ENCODE measurements around the gene PRPF4.

DNA sequence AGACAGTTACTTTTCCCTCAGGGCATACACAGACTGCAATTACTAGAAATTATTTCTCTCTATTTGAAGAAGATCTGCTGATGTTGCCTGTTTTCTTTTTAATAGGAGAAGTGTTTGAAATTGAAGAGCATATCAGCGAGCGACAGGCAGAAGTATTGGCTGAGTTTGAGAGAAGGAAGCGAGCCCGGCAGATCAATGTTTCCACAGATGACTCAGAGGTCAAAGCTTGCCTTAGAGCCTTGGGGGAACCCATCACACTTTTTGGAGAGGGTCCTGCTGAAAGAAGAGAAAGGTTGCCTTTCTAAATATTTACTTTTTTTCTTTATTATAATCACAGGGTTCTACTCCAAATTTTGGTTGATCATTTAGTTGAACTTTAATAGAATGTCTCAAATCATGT, 3.4 kb downstream of the PRPF4 start:
- TF ChIP-seq, protein P1, sequence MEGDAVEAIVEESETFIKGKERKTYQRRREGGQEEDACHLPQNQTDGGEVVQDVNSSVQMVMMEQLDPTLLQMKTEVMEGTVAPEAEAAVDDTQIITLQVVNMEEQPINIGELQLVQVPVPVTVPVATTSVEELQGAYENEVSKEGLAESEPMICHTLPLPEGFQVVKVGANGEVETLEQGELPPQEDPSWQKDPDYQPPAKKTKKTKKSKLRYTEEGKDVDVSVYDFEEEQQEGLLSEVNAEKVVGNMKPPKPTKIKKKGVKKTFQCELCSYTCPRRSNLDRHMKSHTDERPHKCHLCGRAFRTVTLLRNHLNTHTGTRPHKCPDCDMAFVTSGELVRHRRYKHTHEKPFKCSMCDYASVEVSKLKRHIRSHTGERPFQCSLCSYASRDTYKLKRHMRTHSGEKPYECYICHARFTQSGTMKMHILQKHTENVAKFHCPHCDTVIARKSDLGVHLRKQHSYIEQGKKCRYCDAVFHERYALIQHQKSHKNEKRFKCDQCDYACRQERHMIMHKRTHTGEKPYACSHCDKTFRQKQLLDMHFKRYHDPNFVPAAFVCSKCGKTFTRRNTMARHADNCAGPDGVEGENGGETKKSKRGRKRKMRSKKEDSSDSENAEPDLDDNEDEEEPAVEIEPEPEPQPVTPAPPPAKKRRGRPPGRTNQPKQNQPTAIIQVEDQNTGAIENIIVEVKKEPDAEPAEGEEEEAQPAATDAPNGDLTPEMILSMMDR (IDR thresholded peaks at IDR 0.05), result no peak
- no peak for TF ChIP-seq POLR2A (IDR thresholded peaks at IDR 0.05)
- TF ChIP-seq POLR2AphosphoS5 (IDR thresholded peaks at IDR 0.05; ENCODE audit: insufficient read depth in 1 of 2, low read depth in 1 of 2), result no peak

Measured in vagina (tissue), 2 donors.